GM21390 (cell line): ENCODE results near the gene TOX2.

Source experiments
- ATAC-seq: cut with Tn5 transposase; IDR thresholded peaks from one replicate; pipeline ENCODE4 v1.9.1; 2021; ENCODE audit not compliant: unreplicated experiment

The TOX2 gene

DNA sequence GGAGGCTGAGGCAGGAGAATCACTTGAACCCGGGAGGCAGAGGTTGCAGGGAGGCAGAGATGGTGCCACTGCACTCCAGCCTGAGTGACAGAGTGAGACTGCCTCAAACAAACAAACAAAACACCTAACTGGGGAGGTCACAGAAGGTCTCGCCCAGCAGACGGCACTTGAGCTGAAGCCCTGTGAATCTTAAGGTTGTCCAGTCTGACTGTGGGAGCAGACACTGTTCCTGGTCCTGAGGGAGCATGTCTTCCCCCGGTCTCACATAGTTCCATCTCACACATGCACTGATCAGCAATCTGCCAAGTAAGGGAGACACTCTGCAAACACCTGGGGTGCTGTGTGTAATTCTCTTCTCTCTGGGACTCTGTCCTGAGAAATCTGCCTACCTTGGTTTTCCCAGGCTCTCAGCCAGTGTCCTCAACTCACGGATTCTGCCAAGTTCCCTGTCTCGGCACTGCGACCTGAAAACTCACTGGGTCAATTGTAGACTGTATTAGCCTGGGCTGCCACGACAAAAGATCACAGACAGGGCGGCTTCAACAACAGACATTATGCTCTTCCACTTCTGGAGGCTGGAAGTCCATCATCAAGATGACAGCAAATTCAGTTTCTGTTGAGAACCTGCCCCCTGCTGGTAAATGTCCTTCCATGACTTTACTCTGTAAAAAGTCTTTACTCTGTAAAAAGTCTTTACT, 178.0 kb downstream of the TOX2 start:
- ATAC-seq = no peak

DNA sequence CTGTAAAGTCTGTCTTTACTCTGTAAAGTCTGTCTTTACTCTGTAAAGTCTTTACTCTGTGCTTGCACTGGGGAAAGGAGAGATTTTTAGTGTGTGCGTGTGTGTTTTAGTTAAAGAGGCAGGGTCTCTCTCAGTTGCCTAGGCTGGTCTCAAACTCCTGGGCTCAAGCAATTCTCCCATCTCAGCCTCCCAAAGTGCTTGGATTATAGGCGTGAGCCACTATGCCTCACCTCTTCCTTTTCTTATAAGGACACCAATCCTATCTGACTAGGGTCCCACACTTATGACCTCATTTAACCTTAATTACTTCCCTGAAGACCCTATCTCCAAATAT, 178.6 kb downstream of the TOX2 start:
- no peak for ATAC-seq

DNA sequence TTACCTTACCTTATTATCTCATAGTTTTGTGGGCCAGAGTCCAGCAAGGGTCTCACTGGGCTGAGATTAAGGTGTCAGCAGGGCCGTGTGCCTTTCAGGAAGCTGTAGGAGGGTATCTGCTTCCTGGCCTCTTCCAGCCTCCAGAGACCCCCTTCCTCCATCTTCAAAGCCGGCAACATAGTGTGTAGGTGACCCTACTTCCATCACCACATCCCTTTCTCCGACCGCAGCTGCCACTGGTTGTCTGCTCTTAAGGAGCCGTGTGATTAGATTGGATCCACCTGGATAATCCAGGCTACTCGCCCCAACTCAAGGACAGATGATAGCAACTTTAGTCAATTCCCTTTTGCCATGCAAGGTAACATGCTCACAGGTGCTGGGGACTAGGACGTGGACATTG, 181.2 kb downstream of the TOX2 start:
- no peak for ATAC-seq

- ATAC-seq = no peak
These were observed 183.0 kb downstream of the TOX2 start for GRCh38 chr20:44097521-44098255.

- no peak for ATAC-seq
These were observed 183.6 kb downstream of the TOX2 start for GRCh38 chr20:44098256-44098630.

DNA sequence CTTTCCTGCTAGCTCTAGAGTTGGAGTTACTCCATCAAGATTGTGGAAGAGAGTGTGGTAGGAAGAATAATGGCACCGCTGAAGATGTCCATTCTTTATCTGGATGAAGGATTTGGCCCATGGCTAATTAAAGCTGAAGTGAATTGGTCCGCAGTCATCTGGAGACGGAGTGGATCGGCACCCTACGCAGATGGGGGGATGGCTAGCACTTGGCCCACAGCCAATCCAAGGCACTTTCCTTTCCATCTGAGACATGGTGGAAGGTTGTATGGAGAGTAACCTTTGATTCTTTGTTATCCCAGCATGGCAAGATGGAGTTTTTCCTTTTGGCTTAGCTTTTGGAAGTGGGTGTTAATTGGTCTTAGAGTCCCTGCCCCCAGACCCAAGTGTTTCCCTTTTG, 184.0 kb downstream of the TOX2 start:
- ATAC-seq = no peak

DNA sequence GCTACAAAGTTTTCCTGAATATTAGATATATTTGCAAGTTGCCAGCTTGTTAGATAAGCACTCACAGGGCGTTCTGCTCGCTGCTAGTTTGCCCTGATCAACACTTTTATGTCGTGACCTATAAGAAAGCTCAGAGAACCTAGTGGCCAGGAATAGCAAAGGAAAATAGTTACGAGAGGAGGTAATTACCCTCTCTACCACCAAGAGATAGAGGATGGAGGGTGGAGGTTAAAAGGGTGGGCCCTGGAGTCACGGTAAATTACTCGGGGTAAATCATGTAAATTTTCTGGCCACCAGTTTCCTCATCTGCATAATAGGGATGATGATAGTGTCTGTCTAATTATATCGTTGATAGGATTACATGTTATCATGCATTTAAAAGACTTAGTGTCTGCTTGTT, 185.2 kb downstream of the TOX2 start:
- no peak for ATAC-seq

GRCh38 chr20:44102582-44102981, 187.9 kb downstream of the TOX2 start:
- no peak for ATAC-seq

DNA sequence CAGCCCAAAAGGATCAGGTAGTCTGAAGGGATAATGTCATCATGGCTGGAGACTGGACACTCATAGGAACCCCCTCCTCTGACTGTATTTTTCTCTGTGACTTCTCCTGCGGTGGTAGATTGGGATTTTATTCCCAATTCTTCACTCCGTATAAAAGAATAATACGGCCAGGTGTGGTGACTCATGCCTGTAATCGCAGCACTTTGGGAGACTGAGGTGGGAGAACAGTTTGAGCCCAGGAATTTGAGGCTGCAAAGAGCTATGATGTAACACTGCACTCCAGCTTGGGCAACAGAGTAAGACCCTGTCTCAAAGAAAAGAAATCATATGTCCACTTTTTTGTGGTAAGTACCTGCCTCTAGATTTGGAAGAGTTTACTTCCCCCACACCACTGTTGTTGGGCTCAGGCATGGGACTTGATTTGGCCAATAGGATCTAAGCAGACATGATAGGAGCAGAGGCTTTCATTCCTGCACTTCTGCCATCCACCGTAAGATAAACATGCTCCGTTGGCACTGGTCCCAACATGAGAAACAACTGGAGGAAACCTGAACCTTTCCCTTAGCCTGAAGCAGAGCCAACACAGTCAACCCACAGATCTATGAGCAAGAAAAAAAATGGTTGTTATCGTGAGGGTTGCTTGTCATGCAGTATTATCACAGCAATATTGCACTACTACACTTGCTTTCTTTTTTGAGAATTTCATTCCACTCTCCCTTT, 190.3 kb downstream of the TOX2 start:
- no peak for ATAC-seq

DNA sequence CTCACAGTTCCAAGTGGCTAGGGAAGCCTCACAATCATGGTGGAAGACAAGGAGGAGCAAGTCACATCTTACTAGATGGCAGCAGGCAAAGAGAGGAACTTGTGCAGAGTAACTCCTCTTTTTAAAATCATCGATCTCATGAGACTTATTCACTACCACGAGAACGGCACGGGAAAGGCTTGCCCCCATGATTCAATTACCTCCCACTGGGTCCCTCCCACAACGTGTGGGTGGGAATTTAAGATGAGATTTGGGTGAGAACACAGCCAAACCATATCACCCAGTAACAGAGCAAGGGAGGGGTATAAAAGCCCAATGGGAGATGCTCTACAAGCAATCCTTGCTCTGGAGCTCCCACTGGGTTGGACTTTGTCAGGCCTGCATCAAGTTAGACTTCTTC, 192.0 kb downstream of the TOX2 start:
- no peak for ATAC-seq

DNA sequence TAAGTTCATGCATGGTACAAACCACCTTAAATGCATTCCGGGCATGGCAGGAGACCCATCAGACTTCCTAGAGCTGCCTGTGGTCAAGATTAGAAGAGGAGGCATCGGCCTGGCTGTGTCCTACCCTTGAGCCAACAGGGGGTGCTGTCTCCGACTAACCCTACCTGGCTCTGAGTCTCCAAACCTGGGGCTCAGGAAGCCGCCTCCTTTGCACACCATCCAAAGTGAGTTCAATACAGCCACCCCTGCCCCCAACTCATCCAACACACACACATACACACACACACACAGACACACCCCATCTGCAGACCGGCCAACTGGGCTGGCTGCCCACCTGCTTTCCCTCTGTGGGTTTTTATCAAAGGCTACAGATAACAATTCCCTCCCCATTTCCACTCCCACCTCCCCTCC, 195.3 kb downstream of the TOX2 start:
- ATAC-seq = no peak

DNA sequence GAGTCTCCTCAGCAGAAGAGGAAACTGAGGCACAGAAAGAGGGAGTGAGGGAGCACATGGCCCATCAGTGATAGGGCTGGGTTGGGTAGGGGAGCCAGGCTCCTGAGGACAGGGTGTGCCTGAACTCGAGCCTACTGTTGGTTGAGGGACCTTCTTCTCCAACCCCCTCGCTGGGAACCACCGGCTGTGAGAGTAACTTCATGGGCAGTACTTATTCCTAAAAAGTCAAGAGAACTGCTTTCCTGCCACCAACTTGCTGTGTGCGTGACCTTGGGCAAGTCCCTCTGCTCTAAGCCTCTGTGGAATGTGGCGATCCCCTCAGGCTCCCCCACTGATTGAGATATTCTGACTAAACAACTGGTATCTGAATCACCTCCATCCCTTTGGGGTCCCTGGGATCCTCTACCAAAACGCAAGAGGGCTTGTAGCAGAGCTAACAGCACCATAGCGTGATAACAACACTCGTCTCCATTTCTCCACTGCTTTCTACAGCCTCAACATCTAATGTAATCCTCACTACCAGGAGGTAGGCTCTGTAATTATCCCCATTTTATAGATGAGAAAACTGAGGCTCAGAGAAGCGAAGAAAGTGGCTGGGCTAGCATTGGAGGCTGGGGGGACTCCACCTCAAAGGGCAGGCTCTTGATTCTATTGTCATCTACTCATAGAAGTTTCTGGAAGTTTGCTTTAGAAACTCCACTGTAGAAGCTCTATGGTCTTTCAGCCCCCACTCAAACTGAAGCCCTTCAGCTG, 196.3 kb downstream of the TOX2 start:
- no peak for ATAC-seq

- ATAC-seq = no peak
These were observed 197.2 kb downstream of the TOX2 start for GRCh38 chr20:44111712-44112335.

- ATAC-seq = no peak
These were observed 197.8 kb downstream of the TOX2 start for GRCh38 chr20:44112456-44112855.

GRCh38 chr20:44112889-44113617, 198.4 kb downstream of the TOX2 start:
- ATAC-seq = no peak

DNA sequence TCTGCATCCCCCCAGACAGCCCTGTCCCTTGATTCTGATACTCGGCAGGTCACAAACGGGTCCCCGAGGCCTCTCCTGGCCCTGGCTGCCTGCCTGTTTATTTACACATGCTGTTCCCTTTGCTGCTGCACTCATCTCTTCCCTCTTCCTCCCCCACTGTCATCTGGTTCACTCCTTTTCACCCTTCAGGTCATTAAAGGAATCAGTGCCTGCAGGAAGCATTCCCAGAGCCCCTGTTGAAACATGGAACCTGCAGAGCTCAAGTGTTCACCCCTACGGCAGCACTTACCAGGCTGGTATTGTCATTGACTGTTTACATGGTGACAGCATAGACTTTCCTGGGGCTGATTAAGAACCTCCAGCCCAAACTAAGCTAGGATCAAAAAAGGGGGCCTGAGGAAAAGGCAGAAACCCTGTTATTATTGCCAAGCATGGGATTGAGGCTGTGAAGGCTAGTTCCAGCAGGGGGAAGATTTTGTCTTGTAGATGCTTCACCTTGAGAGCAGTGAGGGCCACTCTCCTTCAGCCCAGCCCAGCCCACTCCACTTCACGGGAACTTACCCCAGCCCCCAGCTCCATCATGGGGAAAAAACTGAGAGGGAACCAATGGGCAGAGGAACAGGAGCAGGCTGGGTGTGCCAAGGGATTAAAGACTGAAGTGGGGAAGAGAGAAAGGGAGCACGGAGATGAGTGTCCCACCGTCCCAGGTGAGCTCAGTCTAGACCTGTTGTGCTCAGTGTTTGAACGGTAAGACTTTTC, 199.1 kb downstream of the TOX2 start:
- no peak for ATAC-seq

GRCh38 chr20:44115181-44115580, 200.5 kb downstream of the TOX2 start:
- ATAC-seq = no peak

DNA sequence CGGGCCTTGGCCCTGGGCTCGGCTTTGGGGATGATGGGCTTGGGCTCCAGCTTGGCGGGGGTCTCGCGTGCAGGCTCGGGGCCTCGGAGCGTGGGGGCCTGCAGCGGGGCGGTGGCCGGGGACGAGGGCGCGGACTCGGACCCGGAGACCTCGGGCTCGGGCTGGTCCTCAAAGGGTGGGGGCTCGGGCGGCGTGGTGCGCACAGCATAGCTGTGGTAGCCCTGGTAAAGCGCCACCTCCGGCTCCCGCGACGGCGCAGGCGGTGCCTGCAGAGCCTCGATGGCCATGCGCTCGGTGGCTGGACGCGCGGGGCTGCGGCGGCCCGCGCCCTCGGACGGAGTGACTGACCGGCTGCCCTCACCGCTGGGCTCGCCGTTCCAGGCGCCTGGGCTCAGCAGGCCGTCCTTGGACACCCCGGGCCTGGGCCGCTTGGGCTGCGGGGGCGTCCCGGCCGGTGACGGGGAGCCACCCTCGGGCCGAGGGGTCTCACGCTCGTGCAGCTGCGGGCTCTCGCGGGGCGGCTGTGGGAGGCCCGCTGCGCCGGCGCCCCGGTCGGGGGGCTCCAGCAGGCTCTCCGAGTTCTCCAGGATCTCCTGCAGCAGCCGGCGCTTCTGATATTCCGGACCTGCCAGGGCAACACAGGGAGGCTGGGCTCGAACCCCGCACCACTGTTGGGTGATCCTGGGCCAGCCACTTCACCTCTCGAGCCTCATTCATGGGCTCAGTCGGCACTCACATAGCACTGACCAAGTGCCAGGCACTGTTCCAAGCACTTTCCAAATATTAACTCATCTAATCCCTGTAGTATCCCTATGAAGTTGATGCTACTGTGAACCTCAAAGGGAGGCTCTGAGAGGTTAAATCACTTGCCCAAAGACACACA, 201.4 kb downstream of the TOX2 start:
- ATAC-seq = no peak
